ENCODE measurements around the gene MDGA2. TPM values are rescaled to one million over a fixed set of nuclear protein-coding genes. Genes with fewer than 3 reads are reported as not detected.

The MDGA2 gene
- total RNA-seq, 6 experiments from 2014 or later: 0.17 to 0.53 (median 0.27) TPM; not detected in 3

DNA sequence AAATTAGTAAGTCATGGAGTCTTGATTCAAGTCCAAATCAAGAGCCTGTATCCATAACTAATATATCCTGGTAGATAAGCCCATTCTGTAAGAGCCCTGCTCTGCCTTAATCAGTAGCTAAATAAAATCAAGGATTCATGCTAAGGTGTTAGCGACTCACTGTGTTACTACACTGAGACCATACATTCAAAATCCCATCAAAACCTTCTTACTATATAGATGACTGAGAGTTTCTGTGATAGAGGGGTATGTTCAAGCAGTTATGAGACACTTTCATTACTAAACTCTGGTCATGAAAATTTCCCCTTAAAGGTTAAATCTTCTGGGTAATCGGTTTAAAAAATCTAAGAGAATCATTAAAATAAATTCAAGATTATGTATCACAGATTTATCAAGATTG is 78.5 kb downstream of the MDGA2 start:
- Histone ChIP-seq H3K27ac (no peak overlapping the region), H3K9me3 (no peaks in the 10 kb centered on the region), H3K4me1 (no peaks in the 10 kb centered on the region), H3K4me3 (no peak overlapping the region), H3K36me3 (no peaks in the 10 kb centered on the region), H3K27me3 (no peaks in the 10 kb centered on the region)
- intact Hi-C loops (cut with DNase I): no loop called here
- no peak for TF ChIP-seq POLR2A (IDR thresholded peaks at IDR 0.05)
- TF ChIP-seq, protein P1, sequence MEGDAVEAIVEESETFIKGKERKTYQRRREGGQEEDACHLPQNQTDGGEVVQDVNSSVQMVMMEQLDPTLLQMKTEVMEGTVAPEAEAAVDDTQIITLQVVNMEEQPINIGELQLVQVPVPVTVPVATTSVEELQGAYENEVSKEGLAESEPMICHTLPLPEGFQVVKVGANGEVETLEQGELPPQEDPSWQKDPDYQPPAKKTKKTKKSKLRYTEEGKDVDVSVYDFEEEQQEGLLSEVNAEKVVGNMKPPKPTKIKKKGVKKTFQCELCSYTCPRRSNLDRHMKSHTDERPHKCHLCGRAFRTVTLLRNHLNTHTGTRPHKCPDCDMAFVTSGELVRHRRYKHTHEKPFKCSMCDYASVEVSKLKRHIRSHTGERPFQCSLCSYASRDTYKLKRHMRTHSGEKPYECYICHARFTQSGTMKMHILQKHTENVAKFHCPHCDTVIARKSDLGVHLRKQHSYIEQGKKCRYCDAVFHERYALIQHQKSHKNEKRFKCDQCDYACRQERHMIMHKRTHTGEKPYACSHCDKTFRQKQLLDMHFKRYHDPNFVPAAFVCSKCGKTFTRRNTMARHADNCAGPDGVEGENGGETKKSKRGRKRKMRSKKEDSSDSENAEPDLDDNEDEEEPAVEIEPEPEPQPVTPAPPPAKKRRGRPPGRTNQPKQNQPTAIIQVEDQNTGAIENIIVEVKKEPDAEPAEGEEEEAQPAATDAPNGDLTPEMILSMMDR (IDR thresholded peaks at IDR 0.05): no peak
- DNase-seq (no peak), ATAC-seq (no peak)
- WGBS (ENCODE audit: insufficient coverage, low coverage, low lambda C conversion rate, missing lambda C conversion rate): 43% methylated on average over 2 of the region's 2 CpGs

DNA sequence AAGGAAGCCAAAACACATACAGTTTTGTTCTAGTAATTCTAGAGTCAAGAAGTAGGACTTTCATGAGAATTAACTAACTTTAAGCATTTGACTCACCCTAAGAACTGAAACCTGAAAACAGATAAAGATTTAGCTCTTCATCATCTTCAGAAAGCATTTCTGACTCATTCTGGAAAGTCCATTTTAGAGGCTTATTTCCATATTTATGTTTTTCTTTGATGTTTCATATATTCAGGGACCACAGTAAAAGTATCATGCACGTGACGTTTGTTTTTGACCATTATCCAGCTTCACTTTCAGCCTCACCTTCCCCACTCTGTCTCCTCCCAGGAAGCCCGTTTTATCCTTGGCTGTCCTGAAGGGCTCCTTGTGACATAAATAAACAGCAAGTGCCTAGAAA is 79.2 kb downstream of the MDGA2 start:
- intact Hi-C loops (cut with DNase I): no loop called here
- no peak overlapping the region for H3K4me3 ChIP-seq
- no peaks in the 10 kb centered on the region for H3K4me1 ChIP-seq
- H3K9me3 ChIP-seq: no peaks in the 10 kb centered on the region
- no peak for ATAC-seq
- DNase-seq: no peak
- H3K27ac ChIP-seq: no peak overlapping the region
- H3K36me3 ChIP-seq: no peaks in the 10 kb centered on the region
- TF ChIP-seq POLR2A (IDR thresholded peaks at IDR 0.05): no peak
- TF ChIP-seq, protein P1 (IDR thresholded peaks at IDR 0.05): no peak
- H3K27me3 ChIP-seq: no peaks in the 10 kb centered on the region
- 38% methylated on average over 3 of the region's 3 CpGs for WGBS (ENCODE audit: insufficient coverage, low coverage, low lambda C conversion rate, missing lambda C conversion rate)

DNA sequence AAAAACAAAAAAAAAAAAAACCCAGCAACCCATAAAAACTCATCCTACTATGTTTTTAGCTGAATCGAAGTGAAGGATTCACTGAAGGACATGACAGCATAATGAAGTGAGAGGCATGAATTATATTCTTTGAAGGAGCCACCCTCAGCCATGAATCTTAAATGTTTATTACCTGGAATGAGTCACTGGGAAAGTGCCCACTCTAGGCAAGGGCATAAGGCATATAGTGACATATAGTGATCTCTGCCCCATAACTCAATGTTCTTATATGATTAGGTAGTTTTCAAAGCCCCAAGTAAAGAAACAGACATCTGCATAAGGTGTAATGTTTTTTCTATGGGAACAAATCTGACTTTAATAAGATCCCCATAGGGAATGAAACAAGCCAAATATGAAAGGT is 79.9 kb downstream of the MDGA2 start:
- H3K4me1 ChIP-seq: no peaks in the 10 kb centered on the region
- H3K36me3 ChIP-seq: no peaks in the 10 kb centered on the region
- DNase-seq (no peak), ATAC-seq (no peak)
- H3K4me3 ChIP-seq: no peak overlapping the region
- 50% methylated on average over 1 of the region's 1 CpG for WGBS (ENCODE audit: insufficient coverage, low coverage, low lambda C conversion rate, missing lambda C conversion rate)
- no peaks in the 10 kb centered on the region for H3K27me3 ChIP-seq
- no peaks in the 10 kb centered on the region for H3K9me3 ChIP-seq
- TF ChIP-seq, protein P1 (IDR thresholded peaks at IDR 0.05): no peak
- TF ChIP-seq POLR2A (IDR thresholded peaks at IDR 0.05): no peak
- H3K27ac ChIP-seq: no peak overlapping the region
- intact Hi-C loops (cut with DNase I): no loop called here

DNA sequence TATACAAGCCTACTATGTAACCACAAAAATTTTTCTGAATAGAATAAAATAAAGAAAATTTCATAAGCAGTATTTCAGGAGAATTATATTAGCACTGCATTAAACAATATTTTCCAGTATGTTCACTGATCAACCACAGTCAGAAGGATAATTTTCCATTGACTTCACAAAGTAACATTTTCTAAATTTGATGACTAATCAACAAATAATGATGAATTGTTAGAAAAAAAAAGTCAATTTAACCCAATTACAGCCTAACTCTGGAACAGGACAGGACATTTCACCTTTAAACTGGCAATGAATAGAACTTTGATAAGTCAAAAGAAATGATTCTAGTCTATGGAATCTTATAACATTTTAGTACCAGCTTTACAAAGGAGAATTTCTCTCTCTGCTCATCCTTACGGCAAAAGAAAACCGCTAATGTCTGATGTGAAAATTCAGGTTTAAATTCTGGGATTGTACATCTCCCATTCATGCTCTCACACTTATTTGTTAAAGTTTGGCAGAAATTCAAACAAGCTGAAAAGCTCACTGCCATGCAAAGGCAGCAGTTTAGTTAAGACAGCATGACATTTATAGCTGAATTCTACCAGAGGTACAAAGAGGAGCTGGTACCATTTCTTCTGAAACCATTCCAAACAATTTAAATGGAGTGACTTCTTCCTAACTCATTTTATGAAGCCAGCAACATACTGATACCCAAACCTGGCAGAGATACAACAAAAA is 84.5 kb downstream of the MDGA2 start:
- ATAC-seq: no peak

More for the DNA sequence above, 84.5 kb downstream of the MDGA2 start:
- Histone ChIP-seq H3K4me3 (no peak overlapping the region), H3K27me3 (no peaks in the 10 kb centered on the region), H3K36me3 (no peaks in the 10 kb centered on the region), H3K9me3 (no peaks in the 10 kb centered on the region), H3K4me1 (no peaks in the 10 kb centered on the region), H3K27ac (no peak overlapping the region)
- TF ChIP-seq POLR2A (IDR thresholded peaks at IDR 0.05): no peak
- TF ChIP-seq, protein P1 (IDR thresholded peaks at IDR 0.05): no peak
- 25% methylated on average over 2 of the region's 2 CpGs for WGBS (ENCODE audit: insufficient coverage, low coverage, low lambda C conversion rate, missing lambda C conversion rate)
- no peak for DNase-seq
- intact Hi-C loops (cut with DNase I): no loop called here

Data from right lobe of liver (tissue), 6 donors.